Stimulated activated CD8-positive, alpha-beta memory T cell treated with anti-CD3 and anti-CD28 coated beads, Interleukin-15, amount 100 ng/mL, for 1 hour (primary cell): ENCODE data around the gene ARHGAP22.
"Not testable (repeated sequence)": the region's sequence is repeated elsewhere in the genome, so short reads cannot be mapped to it uniquely, and the experiment has no call there.

Experiments
- DNase-seq: peaks from one replicate; pipeline ENCODE4 v3.0.0-alpha.2; 2020; ENCODE audit warnings: low read depth

ARHGAP22 gene

DNA sequence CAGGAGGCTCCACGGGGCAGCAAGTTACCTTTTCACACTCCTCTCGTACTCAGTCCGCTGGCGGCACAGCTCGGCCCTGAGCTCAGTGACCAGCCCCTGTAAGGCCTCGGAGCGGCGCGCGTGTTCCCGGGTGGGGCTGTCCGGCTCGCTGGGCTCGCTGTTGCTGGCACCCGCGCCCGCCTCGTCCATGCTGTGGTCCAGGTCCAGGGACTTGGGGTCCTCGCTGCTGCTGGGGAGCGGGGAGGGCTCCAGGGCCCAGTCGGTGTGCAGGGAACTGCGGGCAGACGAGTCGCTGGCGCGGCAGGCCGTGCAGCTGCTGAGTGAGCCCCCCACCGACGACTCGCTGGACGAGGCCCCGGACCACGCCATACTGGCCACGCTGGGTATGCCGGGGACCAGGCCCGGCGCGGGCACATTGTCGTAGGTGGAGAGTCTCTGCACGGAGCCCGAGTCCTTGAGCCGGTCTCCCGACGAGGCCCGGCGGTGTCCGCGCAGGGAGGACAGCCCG, 154.6 kb downstream of the ARHGAP22 start:
- no peak for DNase-seq

DNA sequence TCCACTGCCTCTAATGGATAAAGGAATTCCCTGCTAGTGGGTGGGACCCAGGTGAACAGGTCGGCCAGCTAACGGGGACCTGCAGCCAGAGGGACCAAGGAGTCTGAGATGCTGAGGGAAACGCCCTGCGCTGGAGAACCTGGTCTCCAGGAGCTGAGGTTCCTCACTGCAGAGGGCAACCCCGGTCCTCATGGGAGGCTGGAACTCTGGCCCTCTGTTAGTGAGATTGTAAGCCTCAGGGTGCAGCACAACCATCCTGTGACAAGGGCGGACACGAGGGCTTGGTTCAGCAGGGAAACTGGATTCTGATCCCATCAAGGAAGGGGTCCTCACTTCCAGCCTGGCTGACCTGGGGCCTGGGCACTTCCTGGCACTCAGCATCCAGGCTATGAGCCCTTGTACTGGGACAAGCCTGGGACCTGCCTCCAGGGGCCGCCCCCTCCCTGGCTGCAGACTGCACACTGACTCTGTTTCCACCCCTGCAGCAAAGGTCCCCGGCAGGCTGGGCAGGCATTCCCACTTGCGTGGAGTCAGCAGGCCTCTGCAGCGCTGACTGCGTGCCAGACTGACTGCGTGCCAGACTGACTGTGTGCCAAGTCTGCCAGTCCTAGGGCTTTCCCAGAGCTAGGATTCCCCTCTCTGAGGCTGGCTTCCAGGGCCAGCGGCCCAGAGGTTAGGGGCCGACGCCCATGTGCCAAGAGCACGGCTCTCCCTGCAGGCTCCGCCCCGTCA, 155.2 kb downstream of the ARHGAP22 start:
- no peak for DNase-seq

DNA sequence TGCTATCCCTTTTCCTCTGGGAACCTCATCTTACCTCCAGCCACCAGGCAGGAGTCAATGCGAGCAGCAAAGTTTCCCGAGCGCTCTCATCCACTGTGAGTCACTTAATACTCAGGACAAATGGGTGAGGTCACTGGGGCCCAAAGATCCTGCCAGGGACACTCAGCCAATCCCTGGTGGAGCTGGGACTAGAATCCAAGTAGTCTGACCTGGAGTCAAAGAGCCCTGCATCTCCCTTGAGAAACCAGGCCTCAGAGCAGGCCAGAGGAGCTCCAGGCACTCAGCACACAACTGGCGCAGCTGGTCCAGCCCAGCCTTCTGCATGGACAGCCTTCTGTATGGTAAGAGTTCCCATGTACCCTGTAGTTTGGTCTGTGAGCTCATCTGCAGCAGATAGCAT, 156.1 kb downstream of the ARHGAP22 start:
- no peak for DNase-seq

DNA sequence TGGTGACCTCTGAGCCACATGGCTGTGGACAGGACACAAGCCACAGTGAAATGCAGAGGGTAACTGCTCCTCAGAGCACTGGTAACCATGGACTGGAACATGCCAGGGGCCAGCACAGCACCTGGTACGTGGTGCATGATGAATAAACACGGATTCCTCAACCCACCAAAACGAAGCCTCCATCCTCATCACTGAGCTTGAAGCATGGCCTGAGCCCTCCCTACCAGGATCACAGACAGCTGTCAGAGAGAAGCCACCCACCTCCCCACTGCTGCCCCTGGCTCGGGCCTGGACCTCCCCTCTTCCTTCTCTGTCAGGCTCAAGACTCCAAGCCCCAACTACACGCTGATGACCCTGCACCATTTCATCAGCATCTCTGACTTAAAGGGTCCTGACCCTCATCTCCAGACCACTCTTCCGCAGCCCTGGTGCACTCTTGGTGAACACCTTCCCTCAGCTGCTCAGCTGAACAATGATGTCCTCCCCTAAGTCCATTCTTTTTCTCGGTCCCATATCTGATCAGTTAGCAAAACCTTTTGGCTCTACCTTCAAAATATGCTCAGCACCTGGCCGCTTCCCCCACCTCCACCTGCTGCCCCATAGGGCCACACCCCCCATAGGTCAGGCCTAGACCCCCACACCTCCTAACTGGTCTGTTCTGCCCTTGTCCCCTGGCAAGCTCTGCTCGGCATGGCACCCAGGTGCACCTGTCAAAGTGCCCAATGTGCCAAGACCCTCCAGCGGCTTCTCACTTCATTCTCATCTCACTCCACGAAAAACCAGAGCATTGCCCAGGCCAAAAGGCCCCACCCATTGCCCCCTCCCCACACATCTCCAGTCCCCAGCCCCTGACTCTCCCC, 157.3 kb downstream of the ARHGAP22 start:
- no peak for DNase-seq

DNA sequence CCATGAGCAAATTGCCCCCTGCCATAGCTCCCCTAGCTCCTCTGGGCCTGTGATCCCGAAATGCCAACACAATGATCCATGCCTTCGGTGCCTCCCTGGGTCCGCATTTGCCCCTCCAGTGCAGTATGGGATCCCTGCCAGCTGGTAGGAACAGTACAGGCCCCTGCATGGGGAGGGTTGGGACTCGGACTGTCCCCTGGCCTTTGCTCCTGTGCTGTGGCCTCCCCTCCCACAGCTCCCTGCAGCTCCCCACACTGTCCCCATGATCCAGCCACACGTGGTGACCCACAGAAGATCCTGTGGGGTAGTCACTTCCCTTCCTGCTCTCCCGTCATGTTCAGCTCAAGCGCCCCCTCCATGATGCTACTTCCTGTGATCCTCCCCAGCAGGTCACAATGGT, 158.1 kb downstream of the ARHGAP22 start:
- no peak for DNase-seq

DNA sequence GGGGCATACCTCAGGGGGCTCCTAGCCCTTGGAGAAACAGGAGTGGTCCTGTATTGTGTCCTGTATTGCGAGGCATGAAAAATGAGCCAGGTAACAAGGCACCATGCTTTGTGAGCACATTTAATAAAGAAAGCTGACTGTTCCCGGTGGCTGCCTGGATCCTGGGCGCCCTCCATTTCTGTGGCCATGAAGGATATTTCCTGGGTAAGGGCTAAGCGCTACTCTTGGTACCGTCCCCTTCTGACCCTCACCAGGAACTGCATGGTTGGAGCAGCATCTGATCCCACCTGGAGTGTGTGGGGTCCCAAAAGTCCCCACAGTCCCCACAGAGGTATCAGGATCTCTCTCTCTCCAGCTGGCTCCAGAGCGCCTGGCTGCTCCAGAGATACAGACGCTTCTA, 158.9 kb downstream of the ARHGAP22 start:
- DNase-seq = no peak

DNA sequence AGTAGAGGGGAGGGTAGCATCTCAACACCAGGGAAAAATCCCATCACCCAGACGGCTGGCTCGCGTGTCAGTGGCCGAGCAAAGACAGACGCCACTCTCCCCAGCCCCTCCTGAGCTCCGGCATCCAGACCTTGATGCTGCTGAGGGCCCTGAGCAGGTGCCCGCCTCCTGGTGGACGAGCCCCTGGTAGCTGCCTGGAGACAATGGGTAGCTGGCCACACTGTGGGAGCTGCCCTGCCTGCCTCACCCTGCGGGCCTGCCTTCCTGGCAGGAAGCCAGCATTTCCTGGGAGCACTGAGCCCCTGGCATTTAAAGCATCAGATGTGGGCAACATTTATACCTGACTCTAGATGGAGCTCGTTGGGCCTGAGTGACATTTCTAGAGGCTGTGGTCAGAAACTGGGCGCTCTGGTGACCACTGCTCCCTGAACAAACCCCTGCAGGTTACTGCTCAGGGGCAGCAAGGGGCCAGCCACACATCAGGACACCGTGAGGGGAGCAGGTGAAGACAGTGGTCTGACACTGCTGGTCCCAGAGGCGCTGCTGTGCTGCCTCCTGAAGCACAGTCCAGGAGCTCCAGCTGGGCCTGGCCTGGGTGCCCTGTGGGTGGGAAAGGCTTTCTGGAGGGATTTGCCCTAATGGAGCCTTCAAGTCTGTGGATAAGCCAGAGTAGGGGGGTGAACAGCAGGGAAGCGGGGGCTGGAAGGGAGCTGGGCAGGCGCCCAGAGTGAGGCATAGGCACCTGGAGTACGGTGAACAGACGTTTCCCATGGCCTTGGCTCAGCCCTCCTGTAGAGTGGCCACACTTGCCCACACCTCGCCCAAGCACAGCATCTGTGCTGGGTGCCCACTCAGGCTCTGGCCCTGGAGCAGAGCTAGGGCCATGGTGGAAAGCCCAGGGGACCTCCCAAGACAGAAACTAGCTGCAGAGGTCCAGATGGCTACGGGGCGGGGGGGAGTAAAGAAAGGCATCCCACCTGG, 159.7 kb downstream of the ARHGAP22 start:
- no peak for DNase-seq

DNA sequence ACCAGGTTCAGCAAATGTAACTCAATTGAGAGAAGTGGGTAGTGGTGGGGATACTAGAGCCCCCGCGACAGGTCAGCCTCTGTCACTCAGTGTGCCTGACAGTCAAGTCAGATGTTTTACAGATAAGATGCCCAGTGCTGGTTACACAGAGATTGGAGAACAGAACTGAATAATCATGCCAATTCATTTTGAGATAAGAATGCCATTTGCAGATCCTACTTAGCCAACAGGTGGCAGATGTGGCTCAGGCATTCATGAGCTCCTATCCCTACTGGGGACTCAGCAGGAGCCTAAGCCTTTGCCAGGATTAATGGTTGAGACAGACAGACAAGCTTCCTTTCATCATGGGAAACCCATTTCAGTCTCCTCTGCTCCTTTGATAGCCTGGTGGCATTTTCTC, 160.6 kb downstream of the ARHGAP22 start:
- no peak for DNase-seq

DNA sequence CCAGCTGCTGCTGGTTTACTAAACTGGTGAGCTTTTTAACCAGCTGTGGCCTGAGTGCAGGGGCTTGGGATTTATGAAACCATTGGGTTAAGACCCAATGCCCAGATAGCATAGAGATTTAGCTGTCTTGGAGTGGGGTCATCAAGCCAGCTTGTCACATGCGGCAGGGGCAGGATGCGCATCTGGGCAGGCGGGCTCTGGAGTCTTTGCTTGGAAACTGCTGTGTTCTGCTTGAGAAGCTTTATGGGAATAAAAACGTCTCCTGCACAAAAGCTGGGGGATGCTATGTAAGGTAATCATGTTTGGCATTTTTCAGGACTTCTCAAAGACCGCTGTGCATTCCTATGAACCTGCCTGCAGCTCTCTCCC, 162.1 kb downstream of the ARHGAP22 start:
- DNase-seq = no peak

DNA sequence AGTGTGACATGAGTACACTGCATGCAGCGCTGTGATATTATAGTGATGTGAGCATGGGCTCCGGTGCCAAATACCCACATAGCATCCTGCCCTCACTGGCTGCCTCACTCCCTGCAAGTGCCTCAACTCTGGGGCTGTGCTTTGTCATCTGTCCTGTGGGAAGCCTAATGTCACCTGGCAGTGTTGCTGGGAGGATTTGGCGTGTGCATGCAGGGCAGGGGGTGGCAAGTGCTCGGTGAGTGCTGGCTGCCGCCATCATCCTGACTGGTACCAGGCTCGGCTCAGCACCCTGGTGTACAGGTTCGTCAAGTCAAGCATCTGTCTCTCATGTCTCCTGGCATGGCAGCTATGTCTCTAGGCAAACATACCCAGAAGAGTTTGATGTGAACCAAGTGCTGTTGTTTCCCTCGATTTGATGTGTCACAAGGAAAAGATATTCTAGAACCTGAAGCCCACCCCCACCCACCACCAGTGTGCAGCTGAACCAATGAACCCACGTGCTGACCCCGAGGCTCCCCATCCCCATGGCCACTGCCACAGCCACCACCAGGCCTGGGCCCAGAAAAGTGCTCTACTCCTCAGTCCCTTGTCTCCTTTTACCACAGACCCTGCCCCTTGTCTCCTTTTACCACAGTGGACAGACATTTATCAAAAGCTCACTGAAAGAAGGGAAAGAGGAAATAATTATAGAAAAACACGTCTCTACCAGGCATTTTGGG, 162.6 kb downstream of the ARHGAP22 start:
- no peak for DNase-seq

DNA sequence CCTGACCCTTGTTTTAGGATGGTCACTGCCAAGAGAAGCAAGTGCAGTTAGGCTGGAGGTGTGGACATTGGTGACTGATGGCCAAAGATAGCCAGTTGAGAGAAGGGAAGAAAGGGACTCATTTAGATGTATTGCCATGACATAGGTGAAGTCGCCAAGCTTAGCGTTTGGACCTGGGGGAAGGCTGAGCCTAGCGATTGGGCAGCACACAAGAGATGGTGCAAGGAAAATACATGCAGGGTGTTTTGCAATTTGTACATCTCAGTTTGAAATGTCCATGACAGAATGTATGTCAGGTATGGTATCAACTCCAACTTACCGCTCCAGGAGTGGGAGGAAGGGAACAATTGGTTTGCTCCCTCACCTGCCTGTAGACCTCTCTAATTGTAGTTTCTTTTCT, 164.1 kb downstream of the ARHGAP22 start:
- DNase-seq = no peak

DNA sequence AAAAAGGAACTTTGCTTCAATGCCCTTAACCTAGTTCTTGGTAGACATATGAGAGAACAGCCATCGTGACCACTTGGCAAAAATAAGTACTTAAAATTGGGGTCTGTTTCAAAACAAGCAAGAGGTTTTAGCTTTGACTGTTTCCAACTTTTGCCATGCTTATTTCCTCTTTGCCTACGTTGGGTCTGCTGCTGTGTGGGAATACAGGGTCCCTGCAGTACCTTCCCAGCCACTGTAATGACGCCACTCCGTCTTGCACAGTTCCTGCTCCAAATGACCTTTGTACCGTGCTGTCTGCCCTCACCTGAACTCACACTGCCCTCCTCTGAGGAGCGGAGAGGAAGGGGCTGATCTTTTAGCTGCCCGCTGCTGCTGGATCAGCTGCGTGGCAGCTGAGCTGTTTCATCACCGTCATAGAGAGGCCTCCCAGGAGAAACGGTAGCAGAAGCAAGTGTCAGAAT, 165.3 kb downstream of the ARHGAP22 start:
- DNase-seq = no peak

DNA sequence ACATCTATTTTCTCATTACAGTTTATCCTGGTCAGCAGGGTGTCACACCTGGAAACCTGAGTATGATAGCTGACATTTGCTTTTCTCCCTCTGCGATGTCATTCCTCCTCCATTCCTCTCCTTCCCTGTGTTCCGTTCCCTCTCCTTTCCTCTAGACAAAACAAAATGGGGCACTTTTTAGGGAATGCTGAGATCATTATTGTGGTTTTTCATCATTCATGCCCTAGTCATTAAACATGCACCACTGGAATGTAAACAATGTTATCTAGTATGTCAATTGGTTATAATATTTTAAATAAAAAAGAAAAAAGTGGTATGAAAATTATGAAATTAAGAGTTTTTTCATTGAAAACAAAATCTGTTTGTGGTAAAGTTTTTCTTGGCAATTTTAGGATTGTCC, 165.8 kb downstream of the ARHGAP22 start:
- no peak for DNase-seq

DNA sequence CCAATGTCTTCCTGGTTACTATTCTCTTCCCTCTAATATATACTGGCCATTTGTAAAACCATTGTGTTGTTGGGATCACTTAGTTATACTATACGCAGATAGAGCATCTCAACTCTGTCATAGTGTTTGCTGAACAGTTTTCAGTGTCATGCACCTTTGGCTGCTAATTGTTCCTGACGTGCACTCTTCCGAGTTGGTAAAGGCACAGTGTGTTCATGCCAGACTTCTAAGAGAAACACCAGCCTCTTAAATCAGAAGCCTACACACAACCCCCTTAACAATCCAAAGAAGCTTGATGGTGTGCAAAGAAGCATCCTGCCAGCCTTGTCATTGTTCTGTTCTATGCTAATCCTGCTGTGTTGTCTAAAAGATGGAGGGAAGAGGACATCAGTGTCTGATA, 167.3 kb downstream of the ARHGAP22 start:
- DNase-seq = no peak

DNA sequence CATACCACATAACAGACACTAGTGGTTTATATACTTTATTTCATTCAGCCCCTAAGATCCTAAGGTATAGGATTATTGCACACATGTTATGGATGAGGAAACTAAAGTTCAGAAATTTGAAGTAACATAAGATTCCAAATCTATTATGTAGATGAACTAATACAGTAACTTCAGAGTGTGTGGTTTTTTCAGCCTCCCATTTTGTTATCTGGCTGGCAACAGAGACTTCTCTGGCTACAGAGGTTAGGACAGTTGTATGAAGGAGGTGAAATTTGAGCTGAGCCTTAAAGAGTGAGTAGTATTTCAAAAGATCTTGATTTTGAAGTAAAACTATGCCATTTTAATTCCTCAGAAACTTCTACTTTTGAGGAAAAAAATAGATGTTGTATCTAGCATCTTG, 173.0 kb downstream of the ARHGAP22 start:
- no peak for DNase-seq

DNA sequence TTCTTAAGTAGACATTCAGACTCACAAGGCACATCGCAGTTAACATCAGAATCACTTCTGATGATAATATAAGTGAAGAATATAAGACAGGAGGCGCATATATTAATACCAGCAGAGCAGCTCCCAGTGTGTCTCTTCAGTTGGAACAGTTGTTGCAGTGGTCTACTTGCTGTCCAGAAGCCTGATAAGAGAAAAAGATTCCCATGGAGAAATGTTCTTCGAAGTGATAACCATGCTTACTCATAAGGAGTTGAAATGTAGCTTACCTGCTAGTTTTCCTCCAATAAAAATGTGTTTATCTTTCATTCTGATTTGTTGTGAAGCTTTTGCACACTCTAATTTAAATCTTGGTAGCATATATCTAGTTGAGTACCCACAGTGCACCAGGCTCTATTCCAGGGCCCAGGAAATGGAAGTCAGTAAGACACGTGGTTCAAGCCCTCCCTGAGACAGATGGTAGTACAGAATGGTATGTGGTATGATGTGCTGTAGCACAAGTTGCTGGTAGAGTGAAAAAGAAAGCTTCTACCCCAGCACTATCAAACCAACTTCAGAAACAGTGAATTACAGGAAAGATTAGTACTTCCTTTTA, 174.4 kb downstream of the ARHGAP22 start:
- no peak for DNase-seq

DNA sequence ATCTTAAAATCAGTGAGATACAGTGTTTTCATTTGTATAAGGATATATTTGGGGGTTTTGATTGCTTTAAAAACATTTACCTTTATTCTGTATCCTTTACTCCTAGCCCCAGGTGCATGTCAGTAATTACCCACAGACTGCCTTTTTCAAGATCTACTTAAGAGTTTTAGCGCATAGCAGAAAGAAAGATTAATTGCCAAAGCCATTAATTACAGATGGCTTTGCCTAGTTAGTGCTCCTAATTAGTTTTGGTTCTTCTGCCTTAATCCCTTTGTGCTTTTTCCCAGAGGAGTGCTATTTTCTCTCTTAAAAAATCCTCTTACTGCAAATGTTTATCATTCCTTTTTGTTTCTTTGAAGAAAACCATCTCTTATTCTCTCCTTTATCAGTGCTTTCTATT, 175.6 kb downstream of the ARHGAP22 start:
- no peak for DNase-seq

DNA sequence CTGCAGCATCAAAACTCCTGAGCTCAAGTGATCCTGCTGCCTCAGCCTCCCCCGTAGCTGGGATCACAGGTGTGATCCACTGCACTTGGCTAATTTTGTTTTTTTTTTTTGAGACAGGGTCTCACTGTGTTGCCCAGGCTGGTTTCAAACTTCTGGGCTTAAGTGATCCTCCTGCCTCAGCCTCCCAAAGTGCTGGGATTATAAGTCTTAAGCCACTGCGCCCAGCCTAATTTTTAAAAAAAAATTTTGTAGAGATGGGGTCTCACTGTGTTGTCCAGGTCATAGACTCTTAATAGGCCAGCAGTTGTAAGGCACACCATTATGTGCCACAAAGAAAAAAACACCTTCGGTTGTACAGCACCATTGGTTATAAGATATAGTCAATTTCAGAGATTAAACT, 176.0 kb downstream of the ARHGAP22 start:
- no peak for DNase-seq

DNA sequence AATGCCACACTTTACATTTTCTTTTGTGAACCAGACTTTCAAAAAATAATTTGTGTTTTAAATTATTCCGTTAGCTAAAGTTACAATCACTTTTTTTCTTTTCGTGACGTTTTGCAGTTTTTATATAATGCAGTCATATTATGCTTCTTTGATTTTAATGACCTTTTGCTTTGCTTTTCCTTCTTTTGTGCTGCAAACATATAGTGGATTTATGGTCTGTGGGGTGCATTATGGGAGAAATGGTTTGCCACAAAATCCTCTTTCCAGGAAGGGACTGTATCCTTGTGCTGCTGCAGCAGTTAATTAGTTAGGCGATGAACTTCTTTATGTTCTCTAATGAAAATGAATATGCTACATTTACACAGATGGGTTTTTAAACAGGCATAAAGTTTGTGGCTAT, 181.0 kb downstream of the ARHGAP22 start:
- DNase-seq = no peak

DNA sequence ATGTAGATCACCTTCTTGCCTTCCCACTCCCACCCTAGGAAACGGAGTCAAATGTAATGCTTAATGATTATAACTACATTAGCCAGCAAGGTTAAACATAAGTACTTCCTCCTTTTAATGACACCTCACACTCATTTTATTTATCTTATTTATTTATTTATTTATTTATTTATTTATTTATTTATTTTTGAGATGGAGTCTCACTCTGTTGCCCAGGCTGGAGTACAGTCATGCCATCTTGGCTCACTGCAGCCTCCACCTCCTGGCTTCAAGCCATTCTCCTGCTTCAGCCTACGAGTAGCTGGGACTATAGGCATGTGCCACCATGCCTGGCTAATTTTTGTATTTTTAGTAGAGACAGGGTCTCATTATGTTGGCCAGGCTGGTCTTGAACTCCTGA, 183.0 kb downstream of the ARHGAP22 start:
- not testable (repeated sequence) for DNase-seq

DNA sequence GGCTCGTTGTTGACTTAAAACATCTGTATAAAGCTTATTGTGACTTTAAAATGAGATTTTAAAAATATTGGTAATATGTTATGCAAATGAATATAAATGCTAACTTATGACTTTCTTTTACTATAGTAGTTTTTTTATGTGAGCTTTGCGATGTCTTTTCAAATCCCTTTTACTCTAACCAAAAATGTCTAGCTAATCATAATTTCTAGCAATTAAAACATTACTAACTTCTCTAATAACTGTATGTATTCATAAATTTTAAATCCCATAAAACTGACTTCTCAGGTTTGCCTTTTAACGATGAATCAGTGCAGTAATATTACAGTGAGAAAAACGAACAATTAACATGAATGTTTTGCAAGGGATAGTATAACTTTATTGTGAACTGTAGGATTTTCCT, 185.2 kb downstream of the ARHGAP22 start:
- no peak for DNase-seq
